ENCODE results near the gene FGF14. TPM values are rescaled to one million over a fixed set of nuclear protein-coding genes. Genes with fewer than 3 reads are reported as not detected.

FGF14 gene
- total RNA-seq, 1 donor = under 0.01 TPM

GRCh38 chr13:102190930-102191329, 210.9 kb downstream of the FGF14 start:
- H3K27me3 ChIP-seq (ENCODE audit: insufficient read depth, low read length) = no peaks in the 10 kb centered on the region
- H3K9me3 ChIP-seq (ENCODE audit: low read depth, low read length) = no peaks in the 10 kb centered on the region
- H3K4me3 ChIP-seq (ENCODE audit: low read length) = no peak overlapping the region
- H3K4me1 ChIP-seq (ENCODE audit: insufficient read depth, low read length) = no peaks in the 10 kb centered on the region

GRCh38 chr13:102187313-102187712, 214.5 kb downstream of the FGF14 start:
- Histone ChIP-seq H3K27me3 (ENCODE audit: insufficient read depth, low read length) (no peaks in the 10 kb centered on the region), H3K4me1 (ENCODE audit: insufficient read depth, low read length) (no peaks in the 10 kb centered on the region), H3K4me3 (ENCODE audit: low read length) (no peak overlapping the region), H3K9me3 (ENCODE audit: low read depth, low read length) (no peaks in the 10 kb centered on the region)

- no peaks in the 10 kb centered on the region for H3K4me1 ChIP-seq (ENCODE audit: insufficient read depth, low read length)
- no peak overlapping the region for H3K4me3 ChIP-seq (ENCODE audit: low read length)
- H3K9me3 ChIP-seq (ENCODE audit: low read depth, low read length) = no peaks in the 10 kb centered on the region
- H3K27me3 ChIP-seq (ENCODE audit: insufficient read depth, low read length) = no peaks in the 10 kb centered on the region
Measured at GRCh38 chr13:102185375-102185984, 216.4 kb downstream of the FGF14 start.

- no peaks in the 10 kb centered on the region for H3K27me3 ChIP-seq (ENCODE audit: insufficient read depth, low read length)
- no peaks in the 10 kb centered on the region for H3K9me3 ChIP-seq (ENCODE audit: low read depth, low read length)
- no peaks in the 10 kb centered on the region for H3K4me1 ChIP-seq (ENCODE audit: insufficient read depth, low read length)
- H3K4me3 ChIP-seq (ENCODE audit: low read length) = no peak overlapping the region
Measured at GRCh38 chr13:102183509-102184182, 218.2 kb downstream of the FGF14 start.

- no peaks in the 10 kb centered on the region for H3K27me3 ChIP-seq (ENCODE audit: insufficient read depth, low read length)
- no peaks in the 10 kb centered on the region for H3K4me1 ChIP-seq (ENCODE audit: insufficient read depth, low read length)
- no peak overlapping the region for H3K4me3 ChIP-seq (ENCODE audit: low read length)
- H3K9me3 ChIP-seq (ENCODE audit: low read depth, low read length) = no peaks in the 10 kb centered on the region
Measured at GRCh38 chr13:102182170-102182569, 219.7 kb downstream of the FGF14 start.

DNA sequence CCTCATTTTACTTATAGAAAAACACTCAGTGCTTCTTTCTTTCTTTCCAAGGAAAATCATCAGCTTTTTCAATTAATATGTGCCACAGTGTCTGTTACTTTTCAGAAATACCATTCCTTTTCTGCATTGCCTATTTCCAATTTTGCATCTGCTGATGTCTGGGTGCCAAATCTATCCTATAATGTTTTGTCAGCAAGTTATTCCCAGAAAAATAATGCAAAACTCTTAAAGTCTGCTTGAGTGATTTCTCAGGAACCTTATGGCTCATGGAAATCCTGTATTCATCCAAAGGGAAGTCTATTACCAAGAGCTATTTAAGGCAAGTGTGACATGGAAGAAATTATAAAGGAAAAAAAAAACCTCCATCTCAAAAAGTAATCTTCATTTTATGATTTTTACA, 224.4 kb downstream of the FGF14 start:
- Histone ChIP-seq H3K27me3 (ENCODE audit: insufficient read depth, low read length) (no peaks in the 10 kb centered on the region), H3K4me3 (ENCODE audit: low read length) (no peak overlapping the region), H3K4me1 (ENCODE audit: insufficient read depth, low read length) (no peaks in the 10 kb centered on the region), H3K9me3 (ENCODE audit: low read depth, low read length) (no peaks in the 10 kb centered on the region)

- Histone ChIP-seq H3K4me3 (ENCODE audit: low read length) (no peak overlapping the region), H3K9me3 (ENCODE audit: low read depth, low read length) (no peaks in the 10 kb centered on the region), H3K4me1 (ENCODE audit: insufficient read depth, low read length) (no peaks in the 10 kb centered on the region), H3K27me3 (ENCODE audit: insufficient read depth, low read length) (no peaks in the 10 kb centered on the region)
Measured at GRCh38 chr13:102176846-102177245, 225.0 kb downstream of the FGF14 start.

- H3K4me1 ChIP-seq (ENCODE audit: insufficient read depth, low read length) = no peaks in the 10 kb centered on the region
- no peaks in the 10 kb centered on the region for H3K9me3 ChIP-seq (ENCODE audit: low read depth, low read length)
- no peaks in the 10 kb centered on the region for H3K27me3 ChIP-seq (ENCODE audit: insufficient read depth, low read length)
- no peak overlapping the region for H3K4me3 ChIP-seq (ENCODE audit: low read length)
Measured at GRCh38 chr13:102172406-102172805, 229.4 kb downstream of the FGF14 start.

GRCh38 chr13:102170305-102170704, 231.5 kb downstream of the FGF14 start:
- H3K27me3 ChIP-seq (ENCODE audit: insufficient read depth, low read length) = no peaks in the 10 kb centered on the region
- no peaks in the 10 kb centered on the region for H3K9me3 ChIP-seq (ENCODE audit: low read depth, low read length)
- H3K4me3 ChIP-seq (ENCODE audit: low read length) = no peak overlapping the region
- H3K4me1 ChIP-seq (ENCODE audit: insufficient read depth, low read length) = no peaks in the 10 kb centered on the region

GRCh38 chr13:102169471-102170015, 232.3 kb downstream of the FGF14 start:
- Histone ChIP-seq H3K9me3 (ENCODE audit: low read depth, low read length) (no peaks in the 10 kb centered on the region), H3K4me3 (ENCODE audit: low read length) (no peak overlapping the region), H3K27me3 (ENCODE audit: insufficient read depth, low read length) (no peaks in the 10 kb centered on the region), H3K4me1 (ENCODE audit: insufficient read depth, low read length) (no peaks in the 10 kb centered on the region)

- Histone ChIP-seq H3K27me3 (ENCODE audit: insufficient read depth, low read length) (no peaks in the 10 kb centered on the region), H3K4me1 (ENCODE audit: insufficient read depth, low read length) (no peaks in the 10 kb centered on the region), H3K4me3 (ENCODE audit: low read length) (no peak overlapping the region), H3K9me3 (ENCODE audit: low read depth, low read length) (no peaks in the 10 kb centered on the region)
Measured at GRCh38 chr13:102152790-102153189, 249.1 kb downstream of the FGF14 start.

- Histone ChIP-seq H3K4me3 (ENCODE audit: low read length) (no peak overlapping the region), H3K27me3 (ENCODE audit: insufficient read depth, low read length) (no peaks in the 10 kb centered on the region), H3K9me3 (ENCODE audit: low read depth, low read length) (no peaks in the 10 kb centered on the region), H3K4me1 (ENCODE audit: insufficient read depth, low read length) (no peaks in the 10 kb centered on the region)
Measured at GRCh38 chr13:102147353-102147752, 254.5 kb downstream of the FGF14 start.

DNA sequence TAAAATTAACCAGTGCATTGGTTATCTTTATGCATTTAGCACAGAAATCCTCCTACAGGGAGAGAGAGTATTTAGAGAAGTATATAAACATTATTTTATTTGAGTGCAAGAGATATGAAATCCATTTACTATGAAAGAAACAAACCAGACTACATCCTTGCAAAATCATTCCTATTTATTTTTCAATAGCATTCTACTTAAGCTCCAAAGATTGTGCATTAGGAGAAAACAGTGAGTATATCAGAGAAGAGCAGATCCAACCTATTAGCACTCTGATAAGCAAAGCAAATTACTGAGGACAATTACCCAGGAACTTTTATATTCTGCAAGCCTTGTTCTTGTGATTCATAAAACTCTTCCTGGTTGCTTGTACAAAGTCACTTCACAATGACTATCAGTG, 256.1 kb downstream of the FGF14 start:
- Histone ChIP-seq H3K4me3 (ENCODE audit: low read length) (no peak overlapping the region), H3K27me3 (ENCODE audit: insufficient read depth, low read length) (no peaks in the 10 kb centered on the region), H3K4me1 (ENCODE audit: insufficient read depth, low read length) (no peaks in the 10 kb centered on the region), H3K9me3 (ENCODE audit: low read depth, low read length) (no peaks in the 10 kb centered on the region)

- H3K4me1 ChIP-seq (ENCODE audit: insufficient read depth, low read length) = no peaks in the 10 kb centered on the region
Measured at GRCh38 chr13:102142473-102142826, 259.4 kb downstream of the FGF14 start.

GRCh38 chr13:102141625-102142472, 260.0 kb downstream of the FGF14 start:
- Histone ChIP-seq H3K4me1 (ENCODE audit: insufficient read depth, low read length) (no peaks in the 10 kb centered on the region), H3K9me3 (ENCODE audit: low read depth, low read length) (no peaks in the 10 kb centered on the region), H3K4me3 (ENCODE audit: low read length) (no peak overlapping the region), H3K27me3 (ENCODE audit: insufficient read depth, low read length) (no peaks in the 10 kb centered on the region)

More at GRCh38 chr13:102142473-102142826, 259.4 kb downstream of the FGF14 start:
- no peaks in the 10 kb centered on the region for H3K9me3 ChIP-seq (ENCODE audit: low read depth, low read length)
- no peak overlapping the region for H3K4me3 ChIP-seq (ENCODE audit: low read length)
- H3K27me3 ChIP-seq (ENCODE audit: insufficient read depth, low read length) = no peaks in the 10 kb centered on the region

Data from mononuclear cell (primary cell).